Mucosa of rectum (tissue), 2 donors: ENCODE results near the gene DUS3L.

Experiments
- H3K27ac ChIP-seq, 2 donors: one replicate each; pipeline ENCODE4 v1.7.0; 2013; ENCODE audit warnings: inconsistent platforms in 2 of 2, low read depth in 2 of 2, low read length in 2 of 2
- H3K27me3 ChIP-seq, 2 donors: one replicate each; pipeline ENCODE4 v1.7.0; 2013; ENCODE audit warnings: low read length in 2 of 2; ENCODE audit not compliant: control insufficient read depth in 2 of 2, insufficient read depth in 2 of 2
- H3K36me3 ChIP-seq, 2 donors: one replicate each; pipeline ENCODE4 v1.7.0; 2013; ENCODE audit warnings: low read length in 2 of 2; ENCODE audit not compliant: control insufficient read depth in 2 of 2, insufficient read depth in 2 of 2
- H3K4me1 ChIP-seq, 2 donors: one replicate each; pipeline ENCODE4 v1.7.0; 2013; ENCODE audit warnings: low read length in 2 of 2, mild to moderate bottlenecking in 1 of 2; ENCODE audit not compliant: control insufficient read depth in 2 of 2, insufficient read depth in 2 of 2
- H3K4me3 ChIP-seq, 2 donors: one replicate each; pipeline ENCODE4 v1.7.0; 2013; ENCODE audit warnings: low read length in 2 of 2
- H3K9ac ChIP-seq, 2 donors: one replicate each; pipeline ENCODE4 v1.7.0; 2013; ENCODE audit warnings: low read length in 2 of 2, low read depth in 1 of 2, mild to moderate bottlenecking in 1 of 2
- H3K9me3 ChIP-seq, 2 donors: one replicate each; pipeline ENCODE4 v1.7.0; 2013; ENCODE audit warnings: low read length in 2 of 2; ENCODE audit not compliant: control insufficient read depth in 2 of 2
- donor health status: healthy.
- donor health status: Normal muscosa, but diverticular disease.

DUS3L gene

DNA sequence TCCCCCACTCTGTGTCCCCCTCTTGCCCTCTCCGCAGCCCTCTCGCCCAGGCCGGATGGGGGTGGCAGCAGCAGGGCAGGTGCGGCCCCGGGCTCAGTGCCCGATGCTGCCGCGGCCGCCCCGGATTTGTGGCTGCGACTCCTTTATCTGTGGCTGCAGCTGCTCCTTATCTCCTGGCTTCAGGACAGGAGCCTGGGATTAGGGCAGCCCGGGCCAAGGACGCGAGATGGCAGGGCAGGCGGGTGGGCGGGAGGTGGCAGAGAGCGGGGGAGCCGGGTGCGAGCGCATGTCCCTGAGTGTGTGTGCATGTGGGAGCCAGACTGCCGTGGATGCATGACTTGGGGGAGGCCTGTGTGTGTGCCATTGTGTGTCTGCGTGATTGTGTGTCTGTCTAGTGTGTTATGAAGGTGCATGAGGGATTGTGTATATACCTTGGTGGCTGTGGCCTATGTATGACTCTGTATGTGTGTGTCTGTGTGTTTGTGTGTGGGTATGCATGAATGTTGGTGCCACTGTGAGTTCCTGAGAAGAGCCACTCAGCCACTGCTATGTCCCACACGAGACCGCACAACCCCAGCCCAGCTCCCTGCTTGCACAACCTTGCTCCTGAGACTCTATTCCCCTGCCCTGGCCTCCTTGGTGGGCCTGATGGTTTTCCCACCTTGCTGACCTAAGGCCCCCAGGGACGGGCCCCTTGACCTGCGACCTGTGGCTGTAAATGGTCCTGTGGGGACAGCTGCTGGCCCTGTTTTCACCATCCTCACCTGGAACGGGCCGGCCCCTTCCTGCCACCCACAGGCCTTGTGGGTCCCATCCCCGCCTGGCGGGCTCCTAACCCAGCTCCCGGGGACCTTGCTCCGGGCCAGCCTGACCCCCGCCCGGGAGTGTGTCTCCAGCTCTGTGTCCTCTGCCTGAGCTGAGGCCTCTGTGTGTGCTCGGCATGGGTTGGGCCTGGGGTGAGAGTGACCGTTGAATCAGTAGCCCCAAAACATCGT lies 8.6 kb upstream of the DUS3L start:
- Histone ChIP-seq H3K27ac (no peak overlapping the region), H3K9ac (no peak overlapping the region), H3K27me3 (peaks cover 2 to 3% of the 10 kb centered on the region in 2 donors), H3K9me3 (no peaks in the 10 kb centered on the region), H3K36me3 (no peaks in the 10 kb centered on the region), H3K4me1 (peaks cover 10% of the 10 kb centered on the region in 2 donors), H3K4me3 (no peak overlapping the region)

DNA sequence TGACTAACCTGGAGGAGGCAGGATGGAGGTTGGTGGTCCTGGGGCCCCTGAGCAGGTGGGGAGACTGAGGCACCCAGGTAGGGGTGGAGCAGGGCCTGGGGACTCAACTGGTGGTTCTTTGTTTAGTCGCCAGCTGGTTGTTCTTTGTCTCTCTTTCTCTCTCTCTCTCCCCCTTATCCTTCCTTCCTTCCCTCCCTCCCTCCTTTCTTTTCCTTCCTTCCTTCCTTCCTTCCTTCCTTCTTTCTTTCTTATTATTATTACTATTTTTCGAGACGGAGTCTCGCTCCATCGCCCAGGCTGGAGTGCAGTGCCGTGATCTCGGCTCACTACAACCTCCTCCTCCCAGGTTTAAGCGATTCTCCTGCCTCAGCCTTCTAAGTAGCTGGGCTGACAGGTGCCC lies 7.3 kb upstream of the DUS3L start:
- Histone ChIP-seq H3K27ac (no peak overlapping the region), H3K4me1 (no peaks in the 10 kb centered on the region), H3K9me3 (no peaks in the 10 kb centered on the region), H3K27me3 (peaks cover under 1 to 3% of the 10 kb centered on the region in 2 donors), H3K36me3 (no peaks in the 10 kb centered on the region), H3K4me3 (no peak overlapping the region), H3K9ac (no peak overlapping the region)

DNA sequence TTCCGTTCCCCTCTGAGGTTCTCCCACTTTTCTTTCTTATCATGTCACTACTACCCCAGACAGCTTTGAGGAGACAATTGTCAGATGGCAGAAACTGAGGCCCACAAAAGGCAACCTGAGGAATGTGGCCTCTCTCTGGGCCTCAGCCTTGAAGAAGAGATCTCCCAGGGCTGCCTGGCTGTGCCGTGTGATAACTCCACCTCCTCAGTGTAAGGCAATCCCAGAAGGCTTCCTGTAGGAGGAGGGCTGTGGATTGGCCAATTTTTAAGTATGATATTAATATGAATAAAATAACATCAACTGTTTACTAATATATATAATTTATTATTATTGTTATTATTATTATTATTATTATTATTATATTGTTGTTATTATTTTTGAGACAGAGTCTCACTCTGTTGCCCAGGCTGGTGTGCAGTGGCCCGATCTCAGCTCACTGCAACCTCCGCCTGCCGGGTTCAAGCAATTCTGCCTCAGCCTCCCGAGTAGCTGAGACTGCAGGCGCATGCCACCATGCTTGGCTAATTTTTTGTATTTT lies 4.5 kb upstream of the DUS3L start:
- H3K4me3 ChIP-seq: no peak overlapping the region
- H3K27ac ChIP-seq: no peak overlapping the region
- no peak overlapping the region for H3K9ac ChIP-seq
- no peaks in the 10 kb centered on the region for H3K36me3 ChIP-seq
- peaks cover 0 to under 1% of the 10 kb centered on the region in 2 donors for H3K4me1 ChIP-seq
- peaks cover 0 to 3% of the 10 kb centered on the region in 2 donors for H3K27me3 ChIP-seq
- no peaks in the 10 kb centered on the region for H3K9me3 ChIP-seq

DNA sequence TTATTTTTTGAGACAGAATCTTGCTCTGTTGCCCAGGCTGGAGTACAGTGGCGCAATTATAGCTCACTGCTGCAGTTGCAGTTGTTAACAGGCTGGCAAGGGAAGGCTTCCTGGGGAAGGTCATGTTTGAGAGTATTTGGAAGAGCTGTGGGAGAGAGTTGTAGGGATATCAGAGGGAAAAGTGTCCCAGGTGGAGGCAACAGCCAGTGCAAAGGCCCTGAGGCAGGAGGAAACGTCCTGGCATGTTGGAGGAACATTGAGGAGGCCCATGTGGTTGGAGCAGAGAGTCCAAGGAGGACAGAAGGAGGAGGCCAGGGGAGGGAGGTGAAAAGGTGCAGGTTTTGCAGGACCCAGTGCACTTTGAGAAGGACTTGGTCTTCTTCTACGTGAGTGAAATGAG lies 2.2 kb upstream of the DUS3L start:
- no peak overlapping the region for H3K9ac ChIP-seq
- no peak overlapping the region for H3K4me3 ChIP-seq
- H3K4me1 ChIP-seq: peaks cover 4 to 7% of the 10 kb centered on the region in 2 donors
- H3K27me3 ChIP-seq: no peaks in the 10 kb centered on the region
- no peaks in the 10 kb centered on the region for H3K9me3 ChIP-seq
- H3K27ac ChIP-seq: no peak overlapping the region
- H3K36me3 ChIP-seq: peaks cover 10 to 15% of the 10 kb centered on the region in 2 donors

DNA sequence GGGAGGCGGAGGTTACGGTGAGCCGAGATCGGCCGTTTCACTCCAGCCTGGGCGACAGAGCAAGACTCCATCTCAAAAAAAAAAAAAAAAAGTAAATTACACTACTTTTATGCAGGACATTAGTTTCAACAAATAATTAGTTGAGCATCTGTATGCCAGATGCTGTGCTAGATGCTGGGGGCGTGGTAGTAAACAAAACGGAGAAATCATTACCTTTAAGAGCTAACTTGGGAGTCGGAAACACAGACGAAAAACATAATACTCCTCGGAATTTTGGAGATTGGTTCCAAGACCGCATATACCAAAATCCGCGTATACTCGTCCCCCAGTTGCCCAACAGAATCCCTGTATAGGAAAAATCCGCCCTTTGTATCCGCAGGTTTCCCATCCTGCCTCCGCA lies 1.3 kb upstream of the DUS3L start:
- Histone ChIP-seq H3K9ac (no peak overlapping the region), H3K36me3 (peaks cover 14 to 25% of the 10 kb centered on the region in 2 donors), H3K27ac (no peak overlapping the region), H3K4me3 (no peak overlapping the region), H3K9me3 (no peaks in the 10 kb centered on the region), H3K27me3 (no peaks in the 10 kb centered on the region), H3K4me1 (peaks cover 4 to 7% of the 10 kb centered on the region in 2 donors)

DNA sequence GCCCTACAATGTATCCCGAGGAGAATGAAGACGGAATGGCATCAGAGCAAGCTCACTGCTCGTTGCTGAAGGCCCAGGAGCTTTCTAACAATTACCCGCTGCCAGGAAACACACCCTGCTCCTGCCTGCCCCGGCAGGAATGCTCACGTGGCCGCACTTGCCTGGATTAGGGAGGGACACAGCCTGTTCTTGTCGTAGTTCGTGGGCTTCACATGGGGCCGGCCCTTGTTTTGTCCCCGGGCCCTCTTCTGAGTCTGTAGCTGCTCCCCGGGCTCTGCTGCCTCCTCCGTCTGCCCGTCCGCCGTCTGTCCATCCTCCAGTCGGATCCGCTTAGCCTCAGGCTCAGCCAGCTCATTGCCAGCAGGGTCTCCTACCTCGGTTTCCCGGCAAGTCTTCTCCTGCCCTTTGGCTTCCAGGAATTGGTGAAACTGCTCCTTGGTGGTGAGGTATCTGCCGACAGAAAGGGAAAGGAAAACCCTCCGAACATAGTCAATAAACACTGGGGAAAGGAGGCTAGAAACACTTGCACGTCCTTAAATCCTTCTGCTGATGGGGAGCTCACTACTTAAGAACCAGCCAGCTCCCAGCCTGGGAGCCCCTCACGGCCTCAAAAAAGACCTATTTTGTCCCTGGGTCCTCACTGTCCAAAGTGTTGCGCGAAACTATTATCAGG lies 941 bp downstream of the DUS3L start:
- no peaks in the 10 kb centered on the region for H3K9me3 ChIP-seq
- H3K4me1 ChIP-seq: peaks cover 4 to 7% of the 10 kb centered on the region in 2 donors
- peaks cover 35 to 46% of the 10 kb centered on the region in 2 donors for H3K36me3 ChIP-seq
- peak overlapping the region; percentile 90 to 97 for H3K4me3 ChIP-seq
- peak overlapping the region; percentile 38 to 94 for H3K9ac ChIP-seq
- peak overlapping the region in 1 of 2 donors; percentile 97 for H3K27ac ChIP-seq
- H3K27me3 ChIP-seq: no peaks in the 10 kb centered on the region

DNA sequence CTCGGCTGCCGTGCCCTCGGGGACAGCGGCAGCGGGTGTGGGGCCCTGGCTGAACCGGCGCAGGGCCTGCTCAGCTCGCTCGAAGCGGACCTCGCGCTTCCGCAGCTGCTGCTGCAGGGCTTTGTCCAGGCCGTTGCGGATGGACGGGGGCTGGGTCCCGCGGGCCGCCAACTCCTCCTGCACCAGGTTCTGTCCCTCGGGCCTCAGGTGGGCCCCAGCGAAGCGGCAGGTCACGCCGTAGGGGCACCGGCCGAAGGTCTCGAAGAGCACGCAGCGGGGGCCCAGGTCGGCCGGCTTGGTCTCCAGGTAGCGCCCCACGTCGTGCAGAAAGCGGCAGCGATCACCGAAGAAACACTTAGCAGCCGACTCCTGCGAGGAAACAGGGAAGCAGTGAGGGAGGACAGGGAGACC lies 1.6 kb downstream of the DUS3L start:
- Histone ChIP-seq H3K4me3 (no peak overlapping the region), H3K4me1 (peaks cover 4 to 7% of the 10 kb centered on the region in 2 donors), H3K9ac (no peak overlapping the region), H3K36me3 (peaks cover 36 to 50% of the 10 kb centered on the region in 2 donors), H3K9me3 (no peaks in the 10 kb centered on the region), H3K27me3 (no peaks in the 10 kb centered on the region), H3K27ac (no peak overlapping the region)

DNA sequence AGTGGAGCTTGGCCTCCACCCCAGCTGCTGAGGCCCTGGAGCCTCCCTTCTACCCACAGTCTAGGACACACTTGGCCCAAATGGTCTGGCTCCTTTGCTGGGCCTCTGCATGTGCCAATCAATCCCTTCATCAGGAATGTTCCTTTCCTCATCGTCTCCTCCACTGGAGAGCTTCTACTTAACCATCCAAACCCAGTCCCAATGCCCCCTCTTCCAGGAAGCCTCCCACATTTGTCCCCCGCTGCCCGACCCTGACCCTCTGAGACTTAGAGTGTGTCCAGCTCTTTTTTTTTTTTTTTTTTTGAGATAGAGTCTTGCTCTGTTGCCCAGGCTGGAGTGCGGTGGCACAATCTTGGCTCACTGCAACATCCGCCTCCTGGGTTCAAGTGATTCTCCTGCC lies 2.5 kb downstream of the DUS3L start:
- Histone ChIP-seq H3K36me3 (peaks cover 40 to 50% of the 10 kb centered on the region in 2 donors), H3K27ac (no peak overlapping the region), H3K9ac (no peak overlapping the region), H3K9me3 (no peaks in the 10 kb centered on the region), H3K4me3 (no peak overlapping the region), H3K27me3 (no peaks in the 10 kb centered on the region), H3K4me1 (peaks cover 4 to 7% of the 10 kb centered on the region in 2 donors)

DNA sequence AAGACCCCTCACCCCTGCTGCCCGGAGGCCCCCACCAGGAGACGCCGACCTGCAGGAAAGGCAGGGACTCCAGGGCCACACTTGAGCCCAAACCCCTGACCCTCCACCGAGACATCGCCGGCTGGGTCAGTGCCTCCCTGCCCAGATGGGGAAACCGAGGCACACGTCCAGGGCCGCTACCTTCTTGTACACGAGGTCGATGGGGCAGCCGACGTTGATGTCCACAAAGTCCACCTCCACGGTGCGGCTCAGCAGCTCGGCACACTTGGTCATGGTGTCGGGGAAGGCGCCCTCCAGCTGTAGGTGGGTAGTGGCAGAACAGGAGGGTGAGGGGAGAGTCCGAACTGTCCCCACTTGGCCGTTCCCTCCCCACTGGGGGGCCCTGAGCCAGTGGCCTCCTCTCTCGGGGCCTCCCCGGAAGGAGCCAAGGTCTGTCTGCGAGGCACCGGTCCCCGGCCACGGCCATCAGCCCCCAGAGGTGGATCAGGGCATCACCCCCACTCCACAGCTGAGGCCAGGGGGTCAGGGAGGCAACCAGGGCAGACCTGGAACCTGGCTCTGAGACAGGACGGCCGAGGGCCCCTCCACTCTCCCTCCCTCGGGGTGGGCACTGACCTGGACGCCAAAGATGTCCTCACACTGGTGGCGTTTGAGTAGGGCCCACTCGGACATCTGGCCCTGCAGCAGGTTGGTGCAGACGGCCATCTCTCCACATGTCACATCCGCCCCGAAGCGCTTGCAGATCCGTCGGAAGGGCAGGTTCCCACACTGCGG lies 3.4 kb downstream of the DUS3L start:
- Histone ChIP-seq H3K4me1 (peaks cover 4 to 7% of the 10 kb centered on the region in 2 donors), H3K9me3 (no peaks in the 10 kb centered on the region), H3K27ac (no peak overlapping the region), H3K9ac (no peak overlapping the region), H3K27me3 (no peaks in the 10 kb centered on the region), H3K36me3 (peaks cover 40 to 50% of the 10 kb centered on the region in 2 donors), H3K4me3 (no peak overlapping the region)
